Fibroblast of skin of left biceps (primary cell): ENCODE measurements around the gene HMCN2.

Experiments used
- DNase-seq, 2 experiments: peaks; one replicate each; pipeline ENCODE4 v3.0.0-alpha.2; 2013; ENCODE audit warnings: low read depth in 2 of 2

Gene HMCN2

GRCh38 chr9:130364619-130365322 is 99.2 kb downstream of the HMCN2 start:
- no peak for DNase-seq

GRCh38 chr9:130365323-130365721 is 99.8 kb downstream of the HMCN2 start:
- no peak for DNase-seq

- no peak for DNase-seq
Observed at GRCh38 chr9:130366072-130366471, 100.5 kb downstream of the HMCN2 start.

- DNase-seq = no peak
Observed at GRCh38 chr9:130366888-130367550, 101.5 kb downstream of the HMCN2 start.

- DNase-seq = no peak
Observed at GRCh38 chr9:130368631-130369103, 103.1 kb downstream of the HMCN2 start.

GRCh38 chr9:130370226-130370625 is 104.7 kb downstream of the HMCN2 start:
- DNase-seq = no peak

- DNase-seq = no peak
Observed at GRCh38 chr9:130371196-130371966, 105.8 kb downstream of the HMCN2 start.

- no peak for DNase-seq
Observed at GRCh38 chr9:130372057-130372456, 106.5 kb downstream of the HMCN2 start.

GRCh38 chr9:130373679-130374325 is 108.2 kb downstream of the HMCN2 start:
- no peak for DNase-seq

GRCh38 chr9:130377612-130378011 is 112.1 kb downstream of the HMCN2 start:
- DNase-seq = no peak

GRCh38 chr9:130378875-130379648 is 113.5 kb downstream of the HMCN2 start:
- no peak for DNase-seq

- no peak for DNase-seq
Observed at GRCh38 chr9:130379649-130379970, 114.0 kb downstream of the HMCN2 start.

GRCh38 chr9:130380920-130381469 is 115.4 kb downstream of the HMCN2 start:
- DNase-seq = no peak

GRCh38 chr9:130381660-130382059 is 116.1 kb downstream of the HMCN2 start:
- DNase-seq = no peak

GRCh38 chr9:130382096-130382495 is 116.5 kb downstream of the HMCN2 start:
- no peak for DNase-seq

- DNase-seq = no peak
Observed at GRCh38 chr9:130382636-130383349, 117.2 kb downstream of the HMCN2 start.

GRCh38 chr9:130383350-130383715 is 117.8 kb downstream of the HMCN2 start:
- DNase-seq = no peak

GRCh38 chr9:130383979-130384676 is 118.6 kb downstream of the HMCN2 start:
- DNase-seq = no peak

GRCh38 chr9:130385257-130385656 is 119.7 kb downstream of the HMCN2 start:
- DNase-seq = no peak

GRCh38 chr9:130387398-130387797 is 121.8 kb downstream of the HMCN2 start:
- no peak for DNase-seq
